Stimulated activated effector memory CD8-positive, alpha-beta T cell treated with anti-CD3 and anti-CD28 coated beads, Interleukin-12 subunit alpha, Interleukin-12 subunit beta, amount 100 ng/mL, for 72 hours (primary cell): ENCODE measurements around the gene ZNF700.

Experiments
- ATAC-seq: fragments of 150-1000 bp; cut with Tn5 transposase; 2 replicates; pipeline ENCODE4 v1.10.0; 2021
- DNase-seq, 2 donors: peaks; one replicate each; pipeline ENCODE4 v3.0.0; 2021 to 2022; ENCODE audit warnings: low spot score in 2 of 2
- H3K27ac Mint-ChIP-seq: one replicate; pipeline ENCODE4 v1.8.0; 2022; ENCODE audit warnings: mild to moderate bottlenecking, mixed read lengths
- H3K36me3 Mint-ChIP-seq: one replicate; pipeline ENCODE4 v1.8.0; 2022; ENCODE audit warnings: mild to moderate bottlenecking, mixed read lengths
- H3K4me1 Mint-ChIP-seq: one replicate; pipeline ENCODE4 v1.8.0; 2022; ENCODE audit warnings: mixed read lengths
- H3K4me3 Mint-ChIP-seq: one replicate; pipeline ENCODE4 v1.8.0; 2022; ENCODE audit warnings: mild to moderate bottlenecking, mixed read lengths
- H3K9me3 Mint-ChIP-seq: one replicate; pipeline ENCODE4 v1.8.0; 2022; ENCODE audit warnings: mixed read lengths

ZNF700 gene

GRCh38 chr19:11995174-11995573 is 70.3 kb downstream of the ZNF700 start:
- DNase-seq (no peak), ATAC-seq (no peak)
- no peaks in the 10 kb centered on the region for H3K9me3 Mint-ChIP-seq
- peaks cover 8% of the 10 kb centered on the region for H3K36me3 Mint-ChIP-seq
- no peak overlapping the region for H3K27ac Mint-ChIP-seq
- no peak overlapping the region for H3K4me3 Mint-ChIP-seq
- peaks cover 32% of the 10 kb centered on the region for H3K4me1 Mint-ChIP-seq
